IMR-90 (cell line): ENCODE data around the gene RHOH.

Experiments
- CEBPB ChIP-seq: IDR thresholded peaks from 2 replicates; pipeline ENCODE4 v1.6.1; 2012; ENCODE audit warnings: low read depth, low read length, improper control_type of control experiment
- CTCF ChIP-seq: conservative IDR thresholded peaks from 2 replicates; pipeline ENCODE4 v1.5.1; 2012; ENCODE audit warnings: mild to moderate bottlenecking, low read depth, low read length, improper control_type of control experiment
- ELK1 ChIP-seq: fragments of 150-350 bp; IDR thresholded peaks from 2 replicates; pipeline ENCODE4 v1.6.1; 2016; ENCODE audit warnings: low read depth, mild to moderate bottlenecking, low read length, moderate library complexity, borderline replicate concordance
- MAZ ChIP-seq: IDR thresholded peaks from 2 replicates; pipeline ENCODE4 v1.6.1; 2012; ENCODE audit warnings: low read depth, mild to moderate bottlenecking, low read length, improper control_type of control experiment, moderate library complexity, borderline replicate concordance
- MXI1 ChIP-seq: IDR thresholded peaks from 2 replicates; pipeline ENCODE4 v1.6.1; 2012; ENCODE audit warnings: low read depth, mild to moderate bottlenecking, low read length, moderate library complexity, borderline replicate concordance
- NFE2L2 ChIP-seq: fragments of 150-350 bp; IDR thresholded peaks from 2 replicates; pipeline ENCODE4 v1.6.1; 2016; ENCODE audit warnings: low read depth, mild to moderate bottlenecking, low read length
- POLR2A ChIP-seq: IDR thresholded peaks from 2 replicates; pipeline ENCODE4 v1.6.1; 2012; ENCODE audit warnings: mild to moderate bottlenecking, low read depth, low read length
- RAD21 ChIP-seq: IDR thresholded peaks from 2 replicates; pipeline ENCODE4 v1.6.1; 2012; ENCODE audit warnings: low read length, improper control_type of control experiment
- RCOR1 ChIP-seq: IDR thresholded peaks from 2 replicates; pipeline ENCODE4 v1.6.1; 2012; ENCODE audit warnings: mild to moderate bottlenecking, low read length, improper control_type of control experiment; ENCODE audit not compliant: insufficient replicate concordance
- RFX5 ChIP-seq: IDR thresholded peaks from 2 replicates; pipeline ENCODE4 v1.8.0; 2012; ENCODE audit warnings: low read depth, mild to moderate bottlenecking, low read length, moderate library complexity
- SMC3 ChIP-seq: fragments of 150-350 bp; IDR thresholded peaks from 2 replicates; pipeline ENCODE4 v1.6.1; 2016; ENCODE audit warnings: low read depth, mild to moderate bottlenecking, antibody characterized with exemption, low read length, moderate library complexity

- no peak for TF ChIP-seq RAD21
- TF ChIP-seq CEBPB: no peak
- no peak for TF ChIP-seq RFX5
- no peak for TF ChIP-seq POLR2A
- TF ChIP-seq CTCF: no peak
- no peak for TF ChIP-seq RCOR1
- no peak for TF ChIP-seq NFE2L2
- no peak for TF ChIP-seq MAZ
- TF ChIP-seq ELK1: no peak
- no peak for TF ChIP-seq MXI1
- no peak for TF ChIP-seq SMC3
These were observed 17.5 kb upstream of the RHOH start for GRCh38 chr4:40179360-40179759.
